WI38 (cell line): ENCODE results near the gene NAPB.

Experiments used
- H3K4me3 ChIP-seq: 2 replicates; pipeline ENCODE4 v1.5.1; 2011; ENCODE audit warnings: low read depth, mild to moderate bottlenecking, control low read depth, low read length
- CTCF ChIP-seq: IDR thresholded peaks from 2 replicates; pipeline ENCODE4 v1.5.1; 2012; ENCODE audit warnings: low read depth, mild to moderate bottlenecking, control low read depth, low read length

NAPB gene

GRCh38 chr20:23361476-23362391 lies 59.6 kb downstream of the NAPB start, which contains the start of gene GZF1:
GZF1 (plus strand) TSS chr20:23362182; CDS start chr20:23364384, 2,202 bp downstream.
- peak within 1 kb of the TSS; percentile 86 for H3K4me3 ChIP-seq
- no peak for TF ChIP-seq CTCF

GRCh38 chr20:23361119-23361475 lies 60.2 kb downstream of the NAPB start:
- no peak for TF ChIP-seq CTCF
- peak overlapping the region; percentile 71 for H3K4me3 ChIP-seq

- H3K4me3 ChIP-seq, result no peak overlapping the region
Measured at GRCh38 chr20:23360531-23360930, 60.8 kb downstream of the NAPB start.

GRCh38 chr20:23358923-23359593 lies 62.2 kb downstream of the NAPB start:
- no peak for TF ChIP-seq CTCF
- H3K4me3 ChIP-seq, result no peak overlapping the region

More at GRCh38 chr20:23360531-23360930, 60.8 kb downstream of the NAPB start:
- TF ChIP-seq CTCF, result no peak

GRCh38 chr20:23358563-23358906 lies 62.8 kb downstream of the NAPB start:
- peak overlapping the region; percentile 78 for H3K4me3 ChIP-seq
- TF ChIP-seq CTCF, result no peak

- H3K4me3 ChIP-seq, result peak overlapping the region; percentile 78
- no peak for TF ChIP-seq CTCF
Measured at GRCh38 chr20:23357767-23358562, 63.3 kb downstream of the NAPB start.
